ENCODE measurements around the gene TMPRSS11F. TPM values are rescaled to one million over a fixed set of nuclear protein-coding genes. Genes with fewer than 3 reads are reported as not detected.

TMPRSS11F gene
- total RNA-seq, 1 donor from 2014 or later, result not detected

DNA sequence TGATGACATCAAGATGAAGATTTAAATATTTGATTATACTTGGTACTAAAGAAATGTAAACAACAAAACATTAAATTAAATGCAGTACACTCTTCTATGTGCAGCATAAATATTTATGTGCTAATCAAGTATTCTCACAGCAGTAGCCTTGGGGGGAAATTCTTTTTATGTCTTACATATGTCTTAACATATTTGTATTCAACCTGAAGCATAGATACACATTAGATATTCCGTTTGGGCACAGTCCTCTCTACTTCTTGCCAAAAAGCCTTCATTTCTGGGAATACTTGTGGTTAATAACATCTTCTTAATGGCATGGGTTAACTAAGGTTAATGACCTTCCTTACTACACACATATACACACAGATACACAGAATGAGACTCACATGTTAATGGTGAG lies 19.8 kb downstream of the TMPRSS11F start:
- no peak for DNase-seq (ENCODE audit: low spot score)
- intact Hi-C loops (cut with DNase I), result no loop called here
- no peak for ATAC-seq

DNA sequence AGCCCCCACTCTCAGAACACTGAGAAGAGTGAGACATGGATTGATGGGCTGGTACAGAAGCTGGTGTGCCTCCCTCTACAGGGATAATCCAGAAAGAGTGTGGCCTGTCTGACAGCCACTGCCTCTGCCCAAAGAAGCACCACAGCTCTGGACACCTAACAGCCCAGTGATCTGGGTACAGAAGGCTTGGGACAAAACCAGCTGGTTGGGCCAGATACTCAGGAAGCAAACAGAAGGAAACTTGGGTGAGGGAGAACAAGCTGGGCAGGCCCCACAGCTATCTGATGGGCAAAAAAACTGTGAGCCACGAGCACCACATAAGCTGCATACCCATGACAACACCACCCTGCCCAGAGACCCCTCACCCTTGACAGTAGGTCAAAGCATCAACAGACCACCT lies 46.9 kb downstream of the TMPRSS11F start:
- no peak for ATAC-seq
- no peak for DNase-seq (ENCODE audit: low spot score)
- intact Hi-C loops (cut with DNase I), result no loop called here

GRCh38 chr4:68079928-68080327 lies 49.7 kb downstream of the TMPRSS11F start:
- no peak for DNase-seq (ENCODE audit: low spot score)
- ATAC-seq, result no peak
- intact Hi-C loops (cut with DNase I), result no loop called here

GRCh38 chr4:68077737-68078136 lies 51.9 kb downstream of the TMPRSS11F start:
- intact Hi-C loops (cut with DNase I), result no loop called here
- DNase-seq (ENCODE audit: low spot score), result no peak
- no peak for ATAC-seq

- no peak for DNase-seq (ENCODE audit: low spot score)
- intact Hi-C loops (cut with DNase I), result no loop called here
These were observed 52.4 kb downstream of the TMPRSS11F start for GRCh38 chr4:68077301-68077700.

GRCh38 chr4:68076194-68076593 lies 53.5 kb downstream of the TMPRSS11F start:
- intact Hi-C loops (cut with DNase I), result no loop called here
- no peak for ATAC-seq
- DNase-seq (ENCODE audit: low spot score), result no peak

More at GRCh38 chr4:68077301-68077700, 52.4 kb downstream of the TMPRSS11F start:
- ATAC-seq, result no peak

- DNase-seq (ENCODE audit: low spot score) (no peak), ATAC-seq (peak; percentile 36)
These were observed 55.3 kb downstream of the TMPRSS11F start for GRCh38 chr4:68074397-68074796.

GRCh38 chr4:68070302-68070701 lies 59.4 kb downstream of the TMPRSS11F start:
- intact Hi-C loops (cut with DNase I), result no loop called here
- DNase-seq (ENCODE audit: low spot score) (no peak), ATAC-seq (no peak)

More at GRCh38 chr4:68074397-68074796, 55.3 kb downstream of the TMPRSS11F start:
- intact Hi-C loops (cut with DNase I), result no loop called here

DNA sequence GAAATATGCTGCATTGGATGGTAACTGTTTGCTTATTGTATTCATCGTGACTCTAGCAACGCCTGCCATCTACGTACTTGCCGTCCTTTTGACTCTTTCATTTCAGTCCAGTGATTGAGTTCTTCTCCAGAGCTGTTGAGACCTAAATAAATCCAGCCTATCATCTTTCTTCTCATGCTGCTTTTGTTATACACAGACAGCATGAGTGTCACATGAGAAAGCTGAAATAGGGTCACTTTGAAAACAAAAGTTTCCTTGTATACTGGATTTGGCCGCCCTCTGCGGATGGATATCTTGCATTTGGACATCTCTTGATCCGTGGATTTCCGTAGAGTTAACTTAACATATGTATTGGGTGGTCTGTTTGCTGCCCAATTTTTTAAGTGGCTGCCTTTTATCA lies 67.2 kb downstream of the TMPRSS11F start:
- ATAC-seq (no peak), DNase-seq (ENCODE audit: low spot score) (no peak)
- intact Hi-C loops (cut with DNase I), result no loop called here

- no peak for ATAC-seq
- intact Hi-C loops (cut with DNase I), result no loop called here
- DNase-seq (ENCODE audit: low spot score), result no peak
These were observed 91.4 kb downstream of the TMPRSS11F start for GRCh38 chr4:68038272-68038671.

GRCh38 chr4:68021185-68021584 lies 108.5 kb downstream of the TMPRSS11F start:
- DNase-seq (ENCODE audit: low spot score), result no peak
- intact Hi-C loops (cut with DNase I), result no loop called here
- ATAC-seq, result no peak

DNA sequence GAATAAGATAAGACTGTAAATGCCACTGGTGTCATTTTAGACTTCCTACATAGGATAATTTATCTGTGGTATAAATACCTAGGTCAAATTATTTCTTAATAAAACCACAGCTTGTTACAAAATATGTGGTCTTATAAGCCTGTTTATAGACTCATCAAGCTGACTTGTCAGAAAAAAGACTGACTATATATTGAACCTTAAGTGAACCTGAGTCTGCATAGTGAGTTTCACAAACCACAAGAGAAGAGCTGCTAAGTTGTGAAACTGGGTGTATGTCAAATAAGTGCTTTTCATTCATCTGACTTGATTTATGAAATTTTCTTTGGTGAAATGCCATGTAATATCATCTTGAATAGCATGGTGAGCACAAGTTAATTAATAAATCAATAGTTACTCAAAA lies 118.0 kb downstream of the TMPRSS11F start:
- ATAC-seq, result no peak
- intact Hi-C loops (cut with DNase I), result no loop called here
- no peak for DNase-seq (ENCODE audit: low spot score)

Other genes starting within 250 kb of the TMPRSS11F start
- gene TMPRSS11D, start 245.9 kb downstream of the TMPRSS11F start, total RNA-seq, result not detected
- not detected for gene TMPRSS11A, start 166.4 kb downstream of the TMPRSS11F start, total RNA-seq
- not detected for gene TMPRSS11B, start 115.8 kb upstream of the TMPRSS11F start, total RNA-seq
- 127 TPM for gene YTHDC1, start 220.2 kb upstream of the TMPRSS11F start, total RNA-seq

All from sciatic nerve (tissue), 2 donors.